ENCODE measurements around the gene TUBGCP2.

Gene TUBGCP2

GRCh38 chr10:133280391-133281059, 28.1 kb downstream of the TUBGCP2 start:
- DNase-seq = no peak
- no peak overlapping the region for H3K27ac ChIP-seq (ENCODE audit: low read length, poor library complexity, severe bottlenecking)
- peaks cover 50% of the 10 kb centered on the region for H3K4me1 ChIP-seq (ENCODE audit: control insufficient read depth, insufficient read depth, low read depth, low read length)
- H3K36me3 ChIP-seq (ENCODE audit: control insufficient read depth in 1 of 2, insufficient read depth in 2 of 2, low read depth in 1 of 2, low read length in 2 of 2) = peaks cover 69 to 70% of the 10 kb centered on the region in 2 experiments
- no peak overlapping the region for H2BK120ac ChIP-seq (ENCODE audit: low read depth, low read length)
- no peak overlapping the region for H4K91ac ChIP-seq (ENCODE audit: low read length)
- no peak overlapping the region for H4K8ac ChIP-seq (ENCODE audit: low read length)
- no peak overlapping the region for H3K23ac ChIP-seq (ENCODE audit: low read length in 2 of 2)
- H3K27me3 ChIP-seq (ENCODE audit: control insufficient read depth in 1 of 2, insufficient read depth in 1 of 2, low read length in 2 of 2) = peaks cover 0 to 14% of the 10 kb centered on the region in 2 experiments
- no peak overlapping the region for H2AFZ ChIP-seq (ENCODE audit: low read depth, low read length)
- H3K9ac ChIP-seq (ENCODE audit: low read length) = no peak overlapping the region
- H2BK5ac ChIP-seq (ENCODE audit: low read depth, low read length, poor library complexity, severe bottlenecking) = no peak overlapping the region
- no peak overlapping the region for H3K14ac ChIP-seq (ENCODE audit: low read length in 2 of 2)
- H3K79me1 ChIP-seq (replicated peaks; ENCODE audit: low read length, poor library complexity, severe bottlenecking) = peaks cover 19% of the 10 kb centered on the region
- 90% methylated on average over 10 of the region's 10 CpGs for WGBS
- no peak overlapping the region for H3K18ac ChIP-seq (ENCODE audit: low read depth in 1 of 2, low read length in 2 of 2)
- H2BK12ac ChIP-seq (ENCODE audit: low read length in 2 of 2) = no peak overlapping the region
- no peak overlapping the region for H2AK5ac ChIP-seq (ENCODE audit: low read length, severe bottlenecking)
- no peak overlapping the region for H3K4me2 ChIP-seq (ENCODE audit: low read length, poor library complexity, severe bottlenecking)
- H3K9me3 ChIP-seq (ENCODE audit: control insufficient read depth, low read length) = no peaks in the 10 kb centered on the region
- H2BK15ac ChIP-seq (ENCODE audit: low read depth, poor library complexity, severe bottlenecking) = no peak overlapping the region
- H3K4ac ChIP-seq (ENCODE audit: low read depth in 1 of 2, low read length in 2 of 2) = no peak overlapping the region
- no peak overlapping the region for H3K4me3 ChIP-seq (ENCODE audit: insufficient read depth in 1 of 2, low read depth in 1 of 2, low read length in 2 of 2)

- Histone ChIP-seq H2AFZ (ENCODE audit: low read depth, low read length) (no peak overlapping the region), H3K36me3 (ENCODE audit: control insufficient read depth in 1 of 2, insufficient read depth in 2 of 2, low read depth in 1 of 2, low read length in 2 of 2) (peaks cover 60 to 61% of the 10 kb centered on the region in 2 experiments), H3K14ac (ENCODE audit: low read length in 2 of 2) (no peak overlapping the region), H2BK120ac (ENCODE audit: low read depth, low read length) (no peak overlapping the region), H2BK12ac (ENCODE audit: low read length in 2 of 2) (no peak overlapping the region), H3K27me3 (ENCODE audit: control insufficient read depth in 1 of 2, insufficient read depth in 1 of 2, low read length in 2 of 2) (peaks cover 0 to 23% of the 10 kb centered on the region in 2 experiments), H3K4me3 (ENCODE audit: insufficient read depth in 1 of 2, low read depth in 1 of 2, low read length in 2 of 2) (no peak overlapping the region), H2AK5ac (ENCODE audit: low read length, severe bottlenecking) (no peak overlapping the region), H3K9ac (ENCODE audit: low read length) (no peak overlapping the region), H4K91ac (ENCODE audit: low read length) (no peak overlapping the region), H3K4ac (ENCODE audit: low read depth in 1 of 2, low read length in 2 of 2) (no peak overlapping the region), H3K23ac (ENCODE audit: low read length in 2 of 2) (no peak overlapping the region), H4K8ac (ENCODE audit: low read length) (no peak overlapping the region), H2BK5ac (ENCODE audit: low read depth, low read length, poor library complexity, severe bottlenecking) (no peak overlapping the region), H3K27ac (ENCODE audit: low read length, poor library complexity, severe bottlenecking) (peak overlapping the region; percentile 16), H3K79me1 (replicated peaks; ENCODE audit: low read length, poor library complexity, severe bottlenecking) (peaks cover 10% of the 10 kb centered on the region), H3K18ac (ENCODE audit: low read depth in 1 of 2, low read length in 2 of 2) (no peak overlapping the region), H3K4me2 (ENCODE audit: low read length, poor library complexity, severe bottlenecking) (no peak overlapping the region), H3K4me1 (ENCODE audit: control insufficient read depth, insufficient read depth, low read depth, low read length) (peaks cover 54% of the 10 kb centered on the region), H2BK15ac (ENCODE audit: low read depth, poor library complexity, severe bottlenecking) (no peak overlapping the region), H3K9me3 (ENCODE audit: control insufficient read depth, low read length) (no peaks in the 10 kb centered on the region)
- DNase-seq = peak; percentile 19
- 90% methylated on average over 22 of the region's 24 CpGs for WGBS
Observed at GRCh38 chr10:133279326-133280226, 29.1 kb downstream of the TUBGCP2 start.

- H2BK120ac ChIP-seq (ENCODE audit: low read depth, low read length) = no peak overlapping the region
- peak overlapping the region; percentile 36 for H3K27ac ChIP-seq (ENCODE audit: low read length, poor library complexity, severe bottlenecking)
- H3K23ac ChIP-seq (ENCODE audit: low read length in 2 of 2) = no peak overlapping the region
- H3K4ac ChIP-seq (ENCODE audit: low read depth in 1 of 2, low read length in 2 of 2) = peak overlapping the region in 1 of 2 experiments; percentile 41
- peaks cover 4% of the 10 kb centered on the region for H3K79me1 ChIP-seq (replicated peaks; ENCODE audit: low read length, poor library complexity, severe bottlenecking)
- no peak overlapping the region for H2BK5ac ChIP-seq (ENCODE audit: low read depth, low read length, poor library complexity, severe bottlenecking)
- no peak overlapping the region for H2AK5ac ChIP-seq (ENCODE audit: low read length, severe bottlenecking)
- peak overlapping the region in 1 of 2 experiments; percentile 74 for H2BK12ac ChIP-seq (ENCODE audit: low read length in 2 of 2)
- peak overlapping the region; percentile 7 for H3K4me2 ChIP-seq (ENCODE audit: low read length, poor library complexity, severe bottlenecking)
- WGBS = 52% methylated on average over 19 of the region's 19 CpGs
- H3K36me3 ChIP-seq (ENCODE audit: control insufficient read depth in 1 of 2, insufficient read depth in 2 of 2, low read depth in 1 of 2, low read length in 2 of 2) = peaks cover 51 to 56% of the 10 kb centered on the region in 2 experiments
- no peak overlapping the region for H2AFZ ChIP-seq (ENCODE audit: low read depth, low read length)
- peaks cover 0 to 26% of the 10 kb centered on the region in 2 experiments for H3K27me3 ChIP-seq (ENCODE audit: control insufficient read depth in 1 of 2, insufficient read depth in 1 of 2, low read length in 2 of 2)
- no peaks in the 10 kb centered on the region for H3K9me3 ChIP-seq (ENCODE audit: control insufficient read depth, low read length)
- peak overlapping the region; percentile 48 for H4K91ac ChIP-seq (ENCODE audit: low read length)
- peak overlapping the region; percentile 47 for H4K8ac ChIP-seq (ENCODE audit: low read length)
- H3K14ac ChIP-seq (ENCODE audit: low read length in 2 of 2) = no peak overlapping the region
- peaks cover 53% of the 10 kb centered on the region for H3K4me1 ChIP-seq (ENCODE audit: control insufficient read depth, insufficient read depth, low read depth, low read length)
- H3K4me3 ChIP-seq (ENCODE audit: insufficient read depth in 1 of 2, low read depth in 1 of 2, low read length in 2 of 2) = no peak overlapping the region
- H3K9ac ChIP-seq (ENCODE audit: low read length) = no peak overlapping the region
- peak; percentile 67 for DNase-seq
- peak overlapping the region; percentile 66 for H2BK15ac ChIP-seq (ENCODE audit: low read depth, poor library complexity, severe bottlenecking)
- H3K18ac ChIP-seq (ENCODE audit: low read depth in 1 of 2, low read length in 2 of 2) = peak overlapping the region in 1 of 2 experiments; percentile 6
Observed at GRCh38 chr10:133278577-133279265, 30.0 kb downstream of the TUBGCP2 start.

All from mesenchymal stem cell (in vitro differentiated cells and primary cell).